ENCODE results near the gene CADPS. TPM values are rescaled to one million over a fixed set of nuclear protein-coding genes. Genes with fewer than 3 reads are reported as not detected.

The CADPS gene
- total and polyA plus RNA-seq, 8 donors, result 16.1 to 112 (median 26.0) TPM

DNA sequence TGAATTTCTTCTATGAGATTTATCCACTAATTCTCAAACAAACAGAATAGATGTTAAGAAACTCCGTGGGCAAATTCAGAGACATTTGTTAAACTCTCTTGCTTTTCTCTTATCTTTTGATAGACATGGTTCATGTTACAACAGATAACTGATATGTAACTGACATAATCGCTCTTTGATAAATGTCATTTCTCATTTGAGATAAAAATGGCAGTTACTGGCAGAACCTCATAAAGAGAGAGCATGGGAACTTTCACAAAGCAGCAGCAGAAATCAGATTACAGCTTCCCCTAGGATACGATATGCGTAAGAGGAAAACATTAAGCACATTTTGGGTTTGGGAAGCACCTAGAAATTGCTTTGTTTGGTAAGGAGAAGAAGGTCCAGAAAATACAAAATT lies 126.1 kb downstream of the CADPS start:
- no peak for TF ChIP-seq CTCF (IDR thresholded peaks at IDR 0.05)
- no peak overlapping the region for H3K27ac ChIP-seq
- no peaks in the 10 kb centered on the region for H3K9me3 ChIP-seq
- ATAC-seq, result no peak
- intact Hi-C loops (cut with DNase I), result no loop called here
- DNase-seq, result no peak
- no peaks in the 10 kb centered on the region for H3K27me3 ChIP-seq
- 12 to 23% methylated on average over 4 of the region's 4 CpGs for WGBS, 2 donors
- H3K4me3 ChIP-seq, result no peak overlapping the region
- H3K36me3 ChIP-seq, result no peaks in the 10 kb centered on the region
- no peak for FAIRE-seq
- peaks cover 0 to 3% (median 0%) of the 10 kb centered on the region in 3 donors for H3K4me1 ChIP-seq

- no peak for TF ChIP-seq CTCF (IDR thresholded peaks at IDR 0.05)
- intact Hi-C loops (cut with DNase I), result no loop called here
- 64 to 76% methylated on average over 3 of the region's 3 CpGs for WGBS, 2 donors
- H3K9me3 ChIP-seq, result no peaks in the 10 kb centered on the region
- H3K36me3 ChIP-seq, result no peaks in the 10 kb centered on the region
- no peaks in the 10 kb centered on the region for H3K27me3 ChIP-seq
- DNase-seq (no peak), ATAC-seq (no peak), FAIRE-seq (no peak)
- no peak overlapping the region for H3K27ac ChIP-seq
- H3K4me1 ChIP-seq, result no peaks in the 10 kb centered on the region
- H3K4me3 ChIP-seq, result no peak overlapping the region
These were observed 137.8 kb downstream of the CADPS start for GRCh38 chr3:62737449-62737848.

DNA sequence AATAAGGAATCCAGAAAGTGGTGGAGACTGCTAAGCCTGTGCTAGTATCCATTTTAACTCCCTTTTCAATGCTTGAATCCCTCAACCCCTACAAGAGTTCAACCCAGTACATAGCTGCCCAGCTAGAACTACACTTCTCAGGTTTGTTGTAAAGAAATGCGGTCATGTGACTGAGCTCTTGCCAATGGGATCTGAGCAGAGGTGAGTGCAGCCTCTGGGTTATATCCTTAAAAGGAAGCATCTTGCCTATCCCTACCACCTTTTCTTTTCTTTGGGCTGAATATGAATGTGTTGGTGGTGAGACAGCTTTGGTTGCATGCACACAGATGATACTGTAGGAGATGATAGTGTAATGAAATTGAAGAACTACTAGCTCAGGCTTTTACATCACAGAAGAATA lies 139.7 kb downstream of the CADPS start:
- Histone ChIP-seq H3K4me3 (no peak overlapping the region), H3K27me3 (no peaks in the 10 kb centered on the region), H3K9me3 (no peaks in the 10 kb centered on the region), H3K4me1 (no peaks in the 10 kb centered on the region), H3K36me3 (no peaks in the 10 kb centered on the region), H3K27ac (no peak overlapping the region)
- 85 to 94% methylated on average over 1 of the region's 1 CpG for WGBS, 2 donors
- DNase-seq, result no peak
- FAIRE-seq, result no peak
- ATAC-seq, result no peak
- intact Hi-C loops (cut with DNase I), result no loop called here
- TF ChIP-seq CTCF (IDR thresholded peaks at IDR 0.05), result no peak

- H3K4me1 ChIP-seq, result no peaks in the 10 kb centered on the region
- intact Hi-C loops (cut with DNase I), result no loop called here
- FAIRE-seq (no peak), ATAC-seq (no peak), DNase-seq (no peak)
- H3K27me3 ChIP-seq, result no peaks in the 10 kb centered on the region
- 69 to 80% methylated on average over 5 of the region's 5 CpGs for WGBS, 2 donors
- no peak for TF ChIP-seq CTCF (IDR thresholded peaks at IDR 0.05)
- no peaks in the 10 kb centered on the region for H3K9me3 ChIP-seq
- H3K4me3 ChIP-seq, result no peak overlapping the region
- no peak overlapping the region for H3K27ac ChIP-seq
- no peaks in the 10 kb centered on the region for H3K36me3 ChIP-seq
These were observed 142.9 kb downstream of the CADPS start for GRCh38 chr3:62732183-62732904.

DNA sequence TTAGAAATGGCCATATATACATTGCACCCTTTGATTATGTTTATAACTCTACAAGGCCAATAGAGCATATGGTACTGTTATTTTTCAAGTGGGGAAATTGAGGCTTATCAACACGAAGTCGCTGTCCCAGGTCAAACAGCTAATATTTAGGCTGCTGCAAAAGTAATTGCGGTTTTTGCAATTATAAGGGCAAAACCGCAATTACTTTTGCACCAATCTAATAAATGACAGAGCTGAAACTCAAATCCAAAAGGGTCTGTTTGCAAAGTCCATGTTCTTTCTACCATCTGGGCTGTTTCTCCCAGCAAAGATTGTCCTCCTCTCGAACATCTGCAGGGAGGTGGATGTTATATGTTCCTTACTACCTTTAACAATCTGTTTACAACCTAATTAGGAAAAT lies 147.2 kb downstream of the CADPS start:
- no peak for DNase-seq
- ATAC-seq, result no peak
- no peaks in the 10 kb centered on the region for H3K36me3 ChIP-seq
- H3K4me1 ChIP-seq, result no peaks in the 10 kb centered on the region
- H3K27me3 ChIP-seq, result no peaks in the 10 kb centered on the region
- intact Hi-C loops (cut with DNase I), result no loop called here
- no peak for TF ChIP-seq CTCF (IDR thresholded peaks at IDR 0.05)
- no peak overlapping the region for H3K4me3 ChIP-seq
- WGBS, 2 donors, result 71 to 89% methylated on average over 5 of the region's 5 CpGs
- FAIRE-seq, result no peak
- H3K9me3 ChIP-seq, result no peaks in the 10 kb centered on the region
- H3K27ac ChIP-seq, result no peak overlapping the region
